Jurkat, Clone E6-1 (cell line): Measurements from ENCODE around the gene TFAP2A.

Source experiments
- DNase-seq: peaks from one replicate; pipeline ENCODE4 v3.0.0-alpha.2; 2011; ENCODE audit warnings: low read depth, low spot score
- H3K4me3 ChIP-seq: 2 replicates; pipeline ENCODE4 v1.5.1; 2011; ENCODE audit warnings: mild to moderate bottlenecking, low read length, control low read depth, moderate library complexity

TFAP2A gene

GRCh38 chr6:10362300-10362699, 52.6 kb downstream of the TFAP2A start:
- no peak for DNase-seq
- no peak overlapping the region for H3K4me3 ChIP-seq

GRCh38 chr6:10361428-10361827, 53.4 kb downstream of the TFAP2A start:
- H3K4me3 ChIP-seq = no peak overlapping the region
- no peak for DNase-seq

- H3K4me3 ChIP-seq = no peak overlapping the region
- no peak for DNase-seq
These were observed 55.3 kb downstream of the TFAP2A start for GRCh38 chr6:10359581-10359980.

DNA sequence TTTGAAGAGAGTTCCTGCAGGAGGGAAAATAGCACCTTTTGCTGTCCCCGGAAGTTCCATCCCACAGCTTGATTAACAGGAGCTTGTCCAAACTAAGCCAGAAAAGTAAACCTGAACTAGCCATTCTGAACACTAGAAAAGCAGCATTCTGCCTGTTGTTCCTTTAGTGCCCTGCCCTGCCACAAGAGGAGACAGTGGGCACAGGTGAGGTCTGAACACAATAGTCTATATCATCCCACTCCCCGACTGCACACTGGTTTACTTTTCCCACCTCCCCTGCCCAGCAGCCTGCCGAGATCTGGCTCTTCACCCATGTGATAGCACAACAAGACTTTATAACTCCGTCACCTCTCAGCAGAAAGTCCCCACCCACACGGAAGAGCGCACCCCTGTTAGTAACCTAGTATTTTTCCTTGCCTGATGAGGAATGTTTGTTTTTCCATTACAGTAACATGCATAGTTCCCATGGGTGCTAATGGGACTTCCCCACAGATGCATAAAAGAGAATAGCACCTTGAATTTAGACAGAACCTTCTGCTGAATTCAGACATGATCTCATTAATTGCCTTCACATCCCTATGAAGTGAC, 59.7 kb downstream of the TFAP2A start:
- no peak for DNase-seq

GRCh38 chr6:10351791-10352190, 63.1 kb downstream of the TFAP2A start:
- DNase-seq = no peak
- H3K4me3 ChIP-seq = no peak overlapping the region

More for the DNA sequence above, 59.7 kb downstream of the TFAP2A start:
- no peak overlapping the region for H3K4me3 ChIP-seq

DNA sequence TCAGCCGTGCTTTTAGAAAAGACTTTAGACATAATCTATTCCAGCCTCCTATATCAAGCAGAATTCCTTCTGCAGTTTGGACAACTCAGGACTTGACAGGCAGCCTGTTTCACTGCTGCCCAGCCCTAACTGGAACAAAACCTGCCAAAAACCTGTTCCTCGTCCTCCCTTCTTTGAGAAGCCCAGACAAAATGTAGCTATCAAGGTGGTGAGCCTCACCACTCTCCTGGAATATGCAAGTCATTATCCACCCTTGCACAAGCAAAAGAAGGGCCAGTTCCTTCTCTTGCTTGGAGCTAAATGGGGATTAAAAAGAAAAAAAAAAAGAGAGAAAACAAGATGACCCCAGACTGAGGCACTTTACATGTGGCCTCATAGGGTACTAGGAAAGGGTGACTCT, 64.2 kb downstream of the TFAP2A start:
- DNase-seq = no peak

GRCh38 chr6:10347561-10348327, 67.1 kb downstream of the TFAP2A start:
- DNase-seq = no peak
- no peak overlapping the region for H3K4me3 ChIP-seq

More for the DNA sequence above, 64.2 kb downstream of the TFAP2A start:
- no peak overlapping the region for H3K4me3 ChIP-seq
